Forelimb muscle (tissue), 1 donor: ENCODE measurements around the gene CTSH. TPM values are rescaled to one million over a fixed set of nuclear protein-coding genes. Genes with fewer than 3 reads are reported as not detected.

Experiments used
- DNase-seq: peaks from one replicate; pipeline ENCODE4 v3.0.0-alpha.2; 2013; ENCODE audit warnings: low read depth
- polyA plus RNA-seq: library from polyadenylated mRNA; unstranded; fragments of 120-200 nt; gene quantifications from one replicate; pipeline ENCODE4 v1.2.1, GENCODE V29; 2013; ENCODE audit not compliant: insufficient read length

Gene CTSH
- polyA plus RNA-seq: 18.0 TPM

- DNase-seq: no peak
Observed at GRCh38 chr15:78944669-78945407, at the start of gene CTSH. TSS of gene CTSH (minus strand) at chr15:78945046. CDS start at chr15:78944981, 65 bp downstream.

GRCh38 chr15:78993931-78994530, 49.2 kb upstream of the CTSH start:
- no peak for DNase-seq

DNA sequence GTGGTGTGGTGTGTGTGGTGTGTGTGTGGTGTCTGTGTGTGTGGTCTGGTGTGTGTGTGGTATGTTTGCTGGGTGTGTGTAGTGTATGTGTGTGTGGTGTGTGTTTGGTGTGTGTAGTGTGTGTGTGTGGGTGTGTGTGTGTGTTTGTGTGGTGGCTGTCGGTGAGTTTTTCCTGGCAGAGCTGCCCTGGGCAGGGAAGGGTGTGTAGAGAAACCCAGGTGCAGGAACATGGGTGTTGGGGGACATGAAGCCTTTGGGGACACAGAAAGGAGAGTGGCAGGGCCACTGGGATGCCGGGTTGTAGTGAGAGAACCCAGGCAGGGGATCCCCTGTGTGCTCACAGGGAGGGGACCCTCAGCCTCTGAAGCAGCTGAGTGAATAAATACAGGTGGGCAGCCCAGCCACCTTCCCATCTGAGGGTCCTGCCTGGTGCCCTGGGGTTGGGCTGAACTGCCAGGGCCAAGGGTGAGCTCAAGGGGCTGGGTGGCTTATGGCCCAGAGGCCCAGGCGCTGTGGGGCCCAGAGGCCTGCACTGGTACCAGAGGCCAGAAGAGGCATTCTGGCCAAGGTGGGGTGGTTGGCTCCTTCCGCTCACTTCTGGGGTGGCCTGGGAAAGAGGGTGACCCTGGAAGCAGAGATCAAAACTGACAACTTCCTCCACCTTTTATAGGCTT, 48.5 kb upstream of the CTSH start:
- no peak for DNase-seq

DNA sequence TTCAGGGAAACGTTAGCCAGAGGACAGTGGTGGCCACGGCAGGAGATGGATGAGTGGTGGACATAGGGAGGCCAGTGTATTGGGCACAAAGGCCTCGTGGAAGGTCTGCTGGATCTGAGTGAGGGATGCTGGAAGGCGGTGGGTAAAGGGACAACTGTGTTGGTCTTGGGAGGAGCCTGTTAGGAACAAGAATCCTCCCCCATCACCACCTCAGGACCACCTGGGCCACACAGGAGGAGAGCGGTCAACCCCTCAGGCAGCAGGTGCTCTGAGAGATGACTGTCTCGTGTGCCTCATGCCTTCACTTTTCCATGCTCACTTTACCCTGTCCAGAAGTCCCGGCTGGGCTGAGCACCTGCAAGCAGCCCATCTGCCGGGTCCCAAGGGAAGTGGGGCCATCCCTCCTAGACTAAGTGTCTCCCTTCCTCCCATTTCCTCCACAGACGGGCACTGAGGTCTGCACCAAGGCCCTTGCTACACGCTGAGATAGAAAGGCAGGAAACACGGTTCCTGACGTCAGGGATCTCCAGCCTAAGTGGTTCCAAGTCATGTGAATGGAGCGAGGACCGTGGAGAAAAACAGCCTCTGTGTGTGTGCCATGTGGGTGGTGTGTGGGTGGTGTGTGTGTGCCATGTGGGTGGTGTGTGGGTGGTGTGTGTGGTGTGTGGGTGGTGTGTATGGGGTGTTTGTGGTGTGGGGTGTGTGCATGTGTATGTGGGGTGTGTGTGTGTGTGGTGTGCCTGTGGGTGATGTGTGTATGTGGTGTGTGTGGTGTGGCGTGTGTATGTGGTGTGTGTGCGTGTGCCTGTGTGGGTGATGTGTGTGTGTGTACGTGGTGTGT, 47.8 kb upstream of the CTSH start:
- no peak for DNase-seq

GRCh38 chr15:78991879-78992278, 47.0 kb upstream of the CTSH start:
- DNase-seq: no peak

DNA sequence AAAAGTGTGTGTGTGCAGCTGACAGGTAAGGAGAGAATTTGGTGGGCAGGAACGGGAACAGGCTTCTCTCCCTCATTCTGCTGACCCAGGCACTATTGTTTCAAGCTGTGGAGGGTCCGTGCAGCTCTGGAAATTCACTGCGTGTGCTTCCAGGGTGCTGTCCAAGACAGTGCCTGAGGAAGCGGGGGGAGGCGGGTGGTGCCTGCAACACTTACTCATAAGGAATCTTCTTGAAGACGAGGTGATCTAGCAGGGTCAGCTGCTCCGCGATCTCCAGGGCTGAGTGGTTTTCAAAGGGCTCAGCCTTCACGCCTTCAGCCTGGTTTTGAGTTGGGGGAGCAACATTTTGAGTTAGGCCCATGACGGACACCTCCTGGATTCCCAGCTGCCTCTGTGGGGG, 46.6 kb upstream of the CTSH start:
- no peak for DNase-seq

- no peak for DNase-seq
Observed at GRCh38 chr15:78990278-78990677, 45.4 kb upstream of the CTSH start.

DNA sequence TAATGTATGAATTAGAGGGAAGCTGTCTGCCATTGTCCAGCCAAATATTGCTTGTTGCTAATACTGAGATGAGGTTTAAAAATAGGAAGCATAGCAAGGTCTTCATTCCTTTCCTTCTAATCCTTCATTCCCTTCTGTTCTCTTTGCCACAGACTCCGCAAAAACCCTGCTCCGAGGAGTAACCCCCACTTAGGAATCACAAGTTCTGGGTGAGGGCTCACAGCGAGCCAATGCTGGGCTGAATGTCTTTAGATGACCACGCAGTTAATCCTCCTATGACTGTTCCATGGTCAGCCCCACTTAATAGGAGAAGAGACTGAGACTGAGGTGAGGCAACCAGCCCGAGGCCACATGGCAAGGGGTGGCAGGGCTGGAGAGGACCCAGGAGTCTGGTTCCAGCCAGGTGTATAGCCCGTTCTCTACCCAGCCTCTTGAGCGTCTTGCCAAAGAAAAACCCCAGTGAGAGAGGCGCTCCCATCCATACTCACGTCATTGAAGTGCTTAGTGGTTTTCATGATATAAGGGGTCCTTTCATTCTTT, 44.9 kb upstream of the CTSH start:
- no peak for DNase-seq

GRCh38 chr15:78988361-78988911, 43.6 kb upstream of the CTSH start:
- no peak for DNase-seq

DNA sequence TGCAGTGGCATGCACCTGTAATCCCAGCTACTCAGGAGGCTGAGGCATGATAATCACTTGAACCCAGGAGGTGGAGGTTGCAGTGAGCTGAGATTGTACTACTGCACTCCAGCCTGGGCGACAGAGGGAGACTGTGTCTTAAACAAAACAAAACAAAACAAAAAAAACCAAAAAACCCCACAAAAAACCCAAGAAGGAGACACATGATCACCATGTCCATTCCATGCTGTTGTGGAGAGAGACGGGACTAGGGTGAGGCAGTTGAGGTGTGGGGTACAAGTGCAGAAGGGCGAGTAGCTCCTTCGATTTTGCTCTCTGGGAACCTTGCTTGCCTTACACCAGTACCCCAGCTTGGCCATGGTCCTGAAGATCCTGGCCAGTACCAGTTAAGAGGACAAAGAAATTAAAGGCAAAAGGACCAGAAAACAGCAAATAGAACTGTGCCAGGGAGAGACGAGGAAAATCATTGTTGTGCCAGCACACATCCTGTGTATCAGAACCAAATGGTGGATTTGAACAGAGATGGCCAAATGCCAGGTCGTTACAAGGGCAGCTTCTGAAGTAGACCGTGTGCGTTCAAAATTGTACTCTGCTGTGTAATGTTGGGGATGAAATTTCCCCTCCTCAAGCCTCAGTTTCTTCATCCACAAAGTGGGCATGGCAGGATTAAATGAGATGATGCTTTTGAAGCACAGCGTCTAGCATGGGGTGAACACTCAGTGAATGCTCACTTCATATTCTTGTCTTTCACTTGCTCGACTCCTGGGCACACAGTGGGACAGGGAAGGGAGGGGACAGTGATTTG, 42.9 kb upstream of the CTSH start:
- no peak for DNase-seq

- no peak for DNase-seq
Observed at GRCh38 chr15:78985859-78986475, 41.1 kb upstream of the CTSH start.

GRCh38 chr15:78984041-78984440, 39.2 kb upstream of the CTSH start:
- DNase-seq: no peak

GRCh38 chr15:78983146-78983918, 38.5 kb upstream of the CTSH start:
- no peak for DNase-seq

DNA sequence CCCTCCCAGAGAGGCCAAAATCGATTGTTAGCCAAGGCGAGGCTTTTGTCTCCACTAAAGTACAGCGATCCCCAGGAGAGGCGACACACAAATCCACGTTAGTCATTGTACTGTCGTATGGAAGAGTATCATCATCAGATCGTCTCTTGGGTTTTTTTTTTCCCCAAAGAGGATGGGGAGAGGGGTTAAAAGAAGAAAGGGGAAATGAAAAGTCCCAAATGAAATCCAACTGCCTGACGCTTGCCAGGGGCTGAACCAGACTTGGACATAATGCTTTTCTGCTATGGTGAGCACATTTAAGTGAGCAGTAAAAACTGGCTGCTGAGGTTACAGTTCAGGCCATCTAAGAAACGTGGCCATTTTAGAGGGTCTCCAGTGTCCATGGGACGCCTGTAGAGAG, 37.9 kb upstream of the CTSH start:
- DNase-seq: no peak

DNA sequence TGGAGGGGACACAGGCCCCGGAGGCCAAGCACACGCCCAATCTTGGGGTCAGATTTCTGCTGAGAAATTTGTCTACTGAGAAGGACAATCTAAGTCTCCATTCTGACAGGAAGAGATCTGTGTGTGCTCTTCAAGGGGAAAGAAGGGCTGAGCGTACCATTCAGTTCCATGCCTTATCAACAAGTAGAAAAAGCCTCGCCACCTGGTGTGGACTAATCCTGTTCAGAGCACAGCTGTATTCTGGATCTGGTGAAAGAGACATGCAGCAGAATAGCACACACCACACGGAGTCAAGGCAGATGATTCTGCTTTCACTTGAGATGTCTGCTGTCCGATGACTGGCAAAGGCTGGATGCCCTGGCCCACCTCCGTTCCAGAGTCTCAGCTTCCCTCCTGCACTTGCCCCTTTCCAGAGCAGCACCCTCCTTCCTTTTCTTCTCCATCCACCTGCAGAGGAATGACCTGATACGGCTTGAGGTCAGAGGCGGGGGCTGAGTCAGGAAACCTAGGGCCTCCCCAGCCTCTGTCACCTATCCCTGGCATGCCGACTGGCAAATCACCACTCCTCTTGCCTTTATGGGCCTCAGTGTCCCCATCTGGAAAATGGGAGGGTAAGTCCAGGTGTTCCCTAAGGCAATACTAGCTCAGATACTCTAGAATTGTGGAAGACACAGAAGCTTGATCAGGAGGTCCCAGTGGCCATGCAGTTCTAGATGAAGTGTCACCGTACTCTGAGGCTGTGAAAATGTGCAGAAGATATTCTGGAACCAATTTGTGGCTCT, 36.9 kb upstream of the CTSH start:
- DNase-seq: no peak

- no peak for DNase-seq
Observed at GRCh38 chr15:78979456-78980320, 34.8 kb upstream of the CTSH start.

- no peak for DNase-seq
Observed at GRCh38 chr15:78978601-78979179, 33.8 kb upstream of the CTSH start.
